Posterior vena cava (tissue), 2 donors: ENCODE data around the gene SLC2A9. TPM values are rescaled to one million over a fixed set of nuclear protein-coding genes. Genes with fewer than 3 reads are reported as not detected.

Experiments
- DNase-seq: peaks from one replicate; pipeline ENCODE4 v3.0.0-alpha.2; 2020; ENCODE audit warnings: low spot score
- intact Hi-C, 2 donors: fragments of 100-400 bp; cut with DNase I; formaldehyde crosslinking; loops; one replicate each; pipeline versions ENCODE4 v1.14.1 to v1.14.2; 2022 to 2023
- total RNA-seq, 2 donors: library from RNA; stranded (reverse); fragmentation: NEBNext Ultra II Directional; extraction: Animal tissue kit (Norgen Biotek cat#: 25700); gene quantifications; one replicate each; pipeline ENCODE4 v1.2.1, GENCODE V29; 2021
- donor health status: DM: yes; HTN: yes; CAD: no.
- donor health status: DM: yes; HTN: yes; CAD: no.

The SLC2A9 gene
- total RNA-seq, 2 donors from 2014 or later, result 8.4 to 10.3 TPM

DNA sequence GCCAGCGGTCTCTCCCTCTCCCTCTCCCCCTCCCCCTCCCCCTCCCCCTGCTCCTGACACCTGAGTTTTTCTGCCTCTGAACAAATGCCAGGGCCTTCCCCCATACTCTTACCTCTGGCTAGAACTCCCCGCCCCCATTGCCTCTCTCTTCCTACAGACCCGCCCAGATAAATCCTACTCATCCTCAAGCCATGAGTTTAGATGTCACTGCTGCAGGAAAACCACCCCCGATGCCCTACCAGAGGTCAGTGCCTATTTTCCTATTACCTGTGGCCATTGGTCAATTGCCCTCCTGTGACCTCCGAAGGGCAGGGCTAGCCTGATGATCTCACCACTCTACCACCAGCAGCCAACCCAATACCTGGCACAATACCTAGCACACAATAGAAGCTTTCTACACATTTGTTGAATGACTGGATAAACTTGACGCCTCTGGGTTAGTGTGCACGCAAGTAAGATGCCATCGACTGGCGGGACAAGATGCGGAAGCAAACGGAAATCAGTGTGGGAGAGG, 43.7 kb downstream of the SLC2A9 start:
- intact Hi-C loops, result no loop called here
- DNase-seq, result no peak

DNA sequence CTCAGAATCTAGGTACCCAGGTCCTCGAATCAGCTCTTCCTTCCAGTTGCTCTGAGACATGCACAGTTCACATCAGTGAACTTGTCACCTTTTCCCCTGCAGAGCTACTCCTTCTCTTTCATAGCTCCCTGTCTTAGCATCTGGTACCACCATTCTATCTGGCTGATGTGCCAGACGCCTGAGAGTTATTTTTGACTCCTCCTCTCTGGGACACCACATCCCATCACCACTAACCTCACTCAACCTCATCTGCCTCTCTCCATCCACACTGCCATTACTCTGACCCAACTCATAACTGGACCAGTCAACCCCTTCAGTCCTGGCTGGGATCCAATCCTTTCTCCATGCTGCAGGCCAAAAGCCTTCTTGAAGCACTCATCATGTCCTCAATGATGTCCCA, 44.5 kb downstream of the SLC2A9 start:
- no peak for DNase-seq
- intact Hi-C loops, result no loop called here

- intact Hi-C loops, result no loop called here
- no peak for DNase-seq
Measured at GRCh38 chr4:9976293-9976692, 45.0 kb downstream of the SLC2A9 start.

DNA sequence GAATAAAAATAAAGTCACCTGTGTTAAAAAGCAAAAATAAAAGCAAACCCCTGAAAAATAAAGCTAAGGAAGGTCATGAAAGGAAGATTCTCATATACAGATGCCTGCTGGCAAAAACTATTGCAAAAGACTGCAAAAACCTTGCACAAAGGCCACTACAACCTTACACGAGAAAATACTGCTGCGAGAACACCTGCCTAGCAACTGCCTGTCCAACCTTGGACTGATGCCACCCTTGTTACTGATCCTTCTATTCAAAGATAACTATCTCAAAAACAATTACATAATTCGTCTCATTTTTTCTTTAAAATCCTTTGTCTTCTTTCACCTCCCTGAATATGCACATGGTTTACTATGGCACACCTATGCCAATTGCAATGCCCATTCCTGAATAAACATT, 49.6 kb downstream of the SLC2A9 start:
- intact Hi-C loops, result loop anchor here in 1 of 2 donors (2.0 kb wide), 1 partner anchor 47 kb away; no protein-coding TSS in a partner anchor
- no peak for DNase-seq

DNA sequence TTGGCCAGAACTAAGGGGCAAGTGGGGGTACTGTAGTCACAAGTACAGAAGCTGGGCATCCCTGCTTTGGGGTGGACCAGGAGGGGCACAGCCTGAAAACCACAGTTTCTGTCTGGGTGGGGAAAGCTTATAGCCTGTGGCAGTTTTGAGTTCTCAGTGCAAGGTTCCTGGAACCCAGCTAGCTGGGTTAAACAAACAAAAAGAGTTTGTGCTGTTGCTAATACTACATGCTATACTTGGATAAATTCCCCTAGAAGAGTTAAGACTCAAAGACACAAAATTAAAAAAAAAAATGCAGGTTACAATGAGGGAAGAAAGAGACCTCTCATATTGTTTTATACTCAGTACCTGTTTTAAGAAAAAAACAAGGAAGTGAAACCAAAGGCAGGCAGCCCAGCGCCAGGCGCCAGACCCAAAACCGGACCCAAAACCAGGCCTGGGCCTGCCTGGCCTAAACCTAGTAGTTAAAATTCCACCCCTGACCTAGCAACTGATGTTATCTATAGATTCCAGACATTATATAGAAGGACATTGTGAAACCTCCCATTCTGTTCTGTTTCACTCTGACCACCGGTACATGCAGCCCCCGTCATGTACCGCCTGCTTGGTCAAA, 50.8 kb downstream of the SLC2A9 start:
- DNase-seq, result no peak
- intact Hi-C loops, result no loop called here

DNA sequence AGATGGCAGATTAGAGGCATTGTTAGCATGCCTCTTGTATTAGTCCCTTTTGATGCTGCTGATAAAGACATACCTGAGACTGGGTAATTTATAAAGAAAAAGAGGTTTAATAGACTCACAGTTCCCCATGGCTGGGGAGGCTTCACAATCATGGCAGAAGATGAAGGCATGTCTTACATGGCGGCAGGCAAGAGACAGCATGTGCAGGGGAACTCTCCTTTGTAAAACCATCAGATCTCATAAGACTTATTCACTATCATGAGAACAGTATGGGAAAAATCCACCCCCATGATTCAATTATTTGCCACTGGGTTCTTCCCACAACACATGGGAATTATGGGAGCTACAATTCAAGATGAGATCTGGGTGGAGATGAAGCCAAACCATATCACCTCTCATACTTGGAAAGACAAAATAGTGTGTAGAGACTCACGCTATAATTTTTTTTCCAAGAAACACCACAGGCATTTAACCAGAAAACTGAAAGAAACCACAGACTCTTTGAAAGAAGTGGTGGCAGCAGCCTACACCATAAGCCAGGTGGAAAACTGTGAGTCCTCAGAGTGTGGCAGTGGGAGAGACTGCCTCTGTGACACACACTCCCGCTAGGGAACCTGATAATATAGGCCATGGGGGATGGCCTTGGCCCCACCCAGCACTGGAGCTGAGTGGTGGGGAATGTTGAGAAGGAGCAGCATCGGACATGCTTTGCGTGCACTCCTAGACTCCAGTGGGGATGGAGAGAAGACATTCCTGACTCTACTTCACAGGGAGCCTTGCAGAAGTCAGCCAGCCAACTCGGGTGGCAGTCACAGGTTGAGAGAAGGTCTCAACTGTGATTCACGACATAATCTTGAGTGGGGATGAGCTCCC, 51.5 kb downstream of the SLC2A9 start:
- intact Hi-C loops, result no loop called here
- DNase-seq, result no peak

GRCh38 chr4:9968472-9968871, 52.8 kb downstream of the SLC2A9 start:
- DNase-seq, result no peak
- intact Hi-C loops, result no loop called here

DNA sequence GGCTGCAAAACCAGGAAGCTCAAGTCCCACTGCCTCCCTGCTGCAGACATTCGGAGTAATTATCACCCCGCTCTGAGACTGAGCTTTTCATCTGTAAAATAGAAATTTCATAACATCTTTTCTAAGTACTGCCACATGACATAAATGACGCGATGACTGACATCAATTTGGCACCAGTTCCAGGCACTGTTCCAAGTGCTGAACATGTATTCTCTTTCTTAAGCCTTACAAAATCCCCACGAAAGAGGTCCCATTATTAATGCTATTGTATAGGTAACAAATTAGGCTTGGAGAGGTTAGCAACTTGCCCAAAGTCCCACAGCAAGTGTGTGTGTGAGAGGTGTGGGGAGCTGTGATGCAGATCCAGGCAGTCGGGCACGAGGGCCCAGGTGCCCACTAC, 56.4 kb downstream of the SLC2A9 start:
- DNase-seq, result no peak
- intact Hi-C loops, result no loop called here

DNA sequence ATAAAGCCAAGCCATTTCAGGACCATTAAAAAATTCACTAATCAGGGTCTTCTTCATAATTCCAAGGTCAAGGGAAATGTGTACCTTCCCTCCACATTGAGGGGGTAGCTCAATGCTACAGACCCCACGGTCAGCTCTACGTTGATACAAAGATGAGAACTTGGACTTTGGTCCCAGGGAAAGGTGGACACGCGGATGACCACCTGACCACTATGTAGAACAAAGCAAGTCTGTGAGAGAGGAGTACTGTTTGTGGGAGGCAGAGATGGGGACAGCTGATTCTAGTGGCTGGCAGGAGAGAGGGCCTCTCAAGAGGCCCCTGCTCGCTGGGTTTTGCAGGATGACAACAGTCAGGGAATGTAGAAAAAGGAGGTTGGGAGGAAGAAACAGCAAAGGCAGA, 58.0 kb downstream of the SLC2A9 start:
- intact Hi-C loops, result no loop called here
- no peak for DNase-seq

GRCh38 chr4:9962611-9963314, 58.5 kb downstream of the SLC2A9 start:
- DNase-seq, result no peak
- intact Hi-C loops, result no loop called here

DNA sequence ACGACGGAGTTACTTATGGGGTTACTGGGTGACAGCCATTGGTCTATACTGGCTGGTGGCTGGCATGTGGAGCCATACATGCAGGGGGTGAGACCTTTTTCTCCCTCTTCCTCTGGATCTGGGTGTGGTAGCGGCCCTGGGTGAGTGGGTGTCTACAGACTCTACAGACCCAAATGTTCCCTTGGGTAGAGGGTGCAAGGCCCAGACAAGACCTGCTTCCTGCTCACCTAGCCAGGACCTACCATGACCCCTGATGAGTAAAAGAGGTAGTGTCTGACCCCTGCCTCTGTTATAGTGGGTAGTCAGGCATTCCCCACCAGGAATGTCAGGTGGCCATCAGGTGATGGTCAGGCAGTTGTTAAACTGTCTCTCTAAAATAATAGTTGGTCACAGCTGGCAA, 66.8 kb downstream of the SLC2A9 start:
- no peak for DNase-seq
- intact Hi-C loops, result loop anchor here in 1 of 2 donors (5.0 kb wide), 1 partner anchor 848 kb away; no protein-coding TSS in a partner anchor

DNA sequence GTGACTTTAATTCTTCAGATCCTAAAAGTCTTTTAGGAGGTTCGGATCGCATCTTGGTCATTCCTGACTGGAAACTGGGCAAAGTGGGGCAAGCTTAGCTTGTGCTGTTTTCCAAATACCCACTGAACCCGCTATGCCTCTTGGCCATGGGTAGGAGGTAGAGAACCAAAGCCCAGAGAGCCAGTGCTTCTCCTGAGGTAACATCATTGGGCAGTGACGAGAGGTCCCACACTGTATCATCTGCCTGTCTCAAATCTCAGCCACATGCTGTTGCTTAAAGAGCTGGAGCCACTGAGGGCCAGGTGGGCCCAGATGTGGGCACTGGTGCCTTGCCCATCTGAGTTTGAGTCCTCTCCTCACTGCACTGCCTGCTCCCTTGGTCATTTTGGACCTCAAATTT, 68.2 kb downstream of the SLC2A9 start:
- DNase-seq, result no peak
- intact Hi-C loops, result loop anchor here in 1 of 2 donors (5.0 kb wide), 1 partner anchor 849 kb away; no protein-coding TSS in a partner anchor

DNA sequence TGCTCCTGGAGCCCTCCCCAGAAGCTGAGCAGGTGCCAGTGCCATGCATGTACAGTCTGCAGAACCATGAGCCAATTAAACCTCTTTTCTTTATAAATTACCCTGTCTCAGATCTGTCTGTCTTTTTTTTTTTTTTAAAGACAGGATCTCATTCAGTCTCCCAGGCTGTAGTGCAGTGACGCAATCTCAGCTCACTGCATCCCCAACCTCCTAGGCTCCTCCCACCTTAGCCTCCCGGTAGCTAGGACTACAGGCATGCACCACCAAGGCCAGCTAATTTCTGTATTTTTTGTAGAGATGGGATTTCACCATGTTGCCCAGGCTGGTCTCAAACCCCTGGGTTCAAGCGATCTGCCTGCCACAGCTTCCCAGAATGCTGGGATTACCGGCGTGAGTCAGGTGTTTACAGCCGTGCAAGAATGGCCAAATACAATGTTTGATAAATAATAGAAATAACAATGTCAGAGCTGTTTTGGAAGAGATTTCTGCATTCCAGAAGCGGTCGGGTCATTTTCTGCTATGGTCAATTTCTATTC, 68.8 kb downstream of the SLC2A9 start:
- intact Hi-C loops, result loop anchor here in 1 of 2 donors (5.0 kb wide), 1 partner anchor 850 kb away; no protein-coding TSS in a partner anchor
- DNase-seq, result no peak

DNA sequence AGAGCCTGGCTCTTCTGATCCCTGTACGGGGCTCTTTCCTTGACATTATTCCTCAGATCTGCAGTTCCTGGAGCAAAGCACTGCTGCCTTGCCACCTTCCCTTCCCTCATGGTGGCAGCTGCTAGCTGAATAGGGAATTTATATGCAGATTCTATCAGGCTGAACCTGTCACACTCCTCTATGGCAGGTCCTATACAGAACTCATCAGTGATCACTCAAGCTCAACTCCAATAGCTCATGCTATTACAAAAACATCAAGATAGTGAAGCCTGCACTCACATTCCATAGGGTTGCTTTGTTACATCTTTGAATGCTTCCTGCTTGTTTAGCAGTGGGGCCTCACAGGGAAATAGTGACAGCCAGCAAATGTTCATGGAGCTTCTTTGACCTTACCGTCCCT, 71.7 kb downstream of the SLC2A9 start:
- intact Hi-C loops, result no loop called here
- no peak for DNase-seq

DNA sequence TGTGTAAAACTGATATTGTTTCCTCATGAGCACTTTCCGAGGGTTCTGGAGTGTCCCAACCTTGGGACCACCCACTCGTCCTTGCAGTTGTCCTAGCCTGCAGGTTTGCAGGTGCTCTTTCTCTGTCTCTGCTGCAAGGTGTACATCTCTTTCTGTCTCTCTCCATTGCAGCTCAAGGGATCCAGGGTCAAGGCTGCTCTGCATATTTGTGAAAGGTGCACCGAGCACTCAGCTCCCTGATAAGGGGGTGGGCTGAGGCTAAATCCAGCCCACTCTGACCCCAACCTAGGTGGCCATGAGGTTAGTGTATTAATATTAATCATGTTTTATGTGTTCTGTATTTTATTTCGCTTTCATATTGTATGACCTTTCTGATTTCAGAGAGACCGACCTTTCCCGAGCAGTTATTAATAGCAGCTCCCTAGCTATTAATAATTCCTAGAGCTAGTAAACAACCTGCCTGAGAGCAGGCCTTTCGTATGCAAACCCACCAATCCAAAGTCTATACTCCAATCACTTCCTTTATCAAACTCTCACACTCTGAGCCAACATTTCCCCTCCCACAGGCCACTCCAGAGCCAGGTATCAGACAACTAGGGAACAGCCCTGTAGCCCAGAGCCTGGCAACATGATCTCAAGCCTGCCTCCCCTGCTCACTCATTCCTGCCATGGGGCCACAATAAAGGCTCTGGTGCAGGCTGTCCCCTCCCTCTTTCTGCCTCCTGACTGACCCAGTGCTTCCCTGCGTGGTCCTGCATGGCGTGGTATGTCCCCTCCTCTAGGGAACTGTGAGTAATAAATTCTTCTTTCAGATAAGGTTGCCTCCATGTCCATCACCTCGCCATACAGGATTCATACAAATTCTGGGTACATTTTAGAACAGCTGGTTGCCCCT, 73.9 kb downstream of the SLC2A9 start:
- DNase-seq, result no peak
- intact Hi-C loops, result loop anchor here in 1 of 2 donors (2.0 kb wide), 1 partner anchor 67 kb away; no protein-coding TSS in a partner anchor

- intact Hi-C loops, result loop anchor here in 1 of 2 donors (2.0 kb wide), 1 partner anchor 69 kb away; no protein-coding TSS in a partner anchor
- DNase-seq, result no peak
Measured at GRCh38 chr4:9946170-9946569, 75.1 kb downstream of the SLC2A9 start.

DNA sequence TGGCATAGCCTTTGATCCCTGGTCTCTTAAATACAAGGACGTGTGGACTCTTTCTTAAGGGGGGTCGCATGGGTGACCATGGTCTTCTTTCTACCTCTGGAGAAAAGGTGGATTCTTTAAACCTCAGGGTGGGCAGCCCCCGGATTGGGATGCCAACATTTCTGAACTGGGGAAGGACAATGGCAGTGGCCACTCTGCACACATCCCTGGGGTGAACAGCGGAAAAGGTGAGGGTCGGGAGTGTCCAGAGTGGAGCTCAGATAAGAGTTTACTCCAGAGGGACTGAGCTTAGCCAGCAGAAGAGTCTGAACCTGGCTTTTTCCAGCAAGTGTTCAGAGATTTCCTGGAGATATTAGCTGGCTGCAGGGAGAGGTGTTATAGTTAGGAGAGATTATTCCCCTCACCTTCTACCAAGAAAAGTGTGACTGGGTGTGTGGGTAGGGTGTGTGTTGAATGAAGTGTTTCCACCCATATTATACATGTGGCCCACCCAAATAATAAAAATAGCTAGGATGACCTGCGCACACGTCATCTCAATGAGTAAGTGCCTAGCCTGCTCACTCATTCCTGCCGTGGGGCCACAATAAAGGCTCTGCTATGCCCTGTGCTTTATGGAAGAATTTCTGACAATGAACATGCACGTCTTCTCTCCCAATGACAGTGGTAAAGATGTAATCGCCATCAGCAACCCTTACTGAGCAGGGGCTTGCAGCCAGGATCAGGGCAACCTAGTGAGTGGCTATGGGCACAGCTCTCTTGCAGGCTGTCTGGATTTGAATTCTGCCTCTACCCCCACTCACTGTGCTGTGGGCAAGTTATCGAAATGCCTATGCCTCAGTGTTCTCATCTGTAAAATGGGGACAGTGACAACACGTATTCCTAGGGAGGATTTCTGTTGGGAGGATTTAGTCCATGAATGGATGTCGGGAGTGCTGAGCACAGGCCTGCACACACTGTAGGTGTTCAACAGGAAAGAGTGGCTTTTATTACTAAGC, 76.6 kb downstream of the SLC2A9 start:
- DNase-seq, result no peak

More for the DNA sequence above, 76.6 kb downstream of the SLC2A9 start:
- intact Hi-C loops, result no loop called here
